Astrocyte (in vitro differentiated cells and primary cell): Measurements from ENCODE around the gene MPV17L2.

Experiments
- EZH2 ChIP-seq: IDR thresholded peaks from 2 replicates; pipeline ENCODE4 v1.6.1; 2012; ENCODE audit warnings: mild to moderate bottlenecking, low read length, inconsistent platforms; ENCODE audit not compliant: insufficient read depth
- TF ChIP-seq, protein P1 (sequence below): IDR thresholded peaks from 2 replicates; pipeline ENCODE4 v1.5.1; 2011; ENCODE audit warnings: low read depth, mild to moderate bottlenecking, inconsistent platforms, low read length, moderate library complexity; ENCODE audit not compliant: insufficient read depth

- TF ChIP-seq, protein P1, sequence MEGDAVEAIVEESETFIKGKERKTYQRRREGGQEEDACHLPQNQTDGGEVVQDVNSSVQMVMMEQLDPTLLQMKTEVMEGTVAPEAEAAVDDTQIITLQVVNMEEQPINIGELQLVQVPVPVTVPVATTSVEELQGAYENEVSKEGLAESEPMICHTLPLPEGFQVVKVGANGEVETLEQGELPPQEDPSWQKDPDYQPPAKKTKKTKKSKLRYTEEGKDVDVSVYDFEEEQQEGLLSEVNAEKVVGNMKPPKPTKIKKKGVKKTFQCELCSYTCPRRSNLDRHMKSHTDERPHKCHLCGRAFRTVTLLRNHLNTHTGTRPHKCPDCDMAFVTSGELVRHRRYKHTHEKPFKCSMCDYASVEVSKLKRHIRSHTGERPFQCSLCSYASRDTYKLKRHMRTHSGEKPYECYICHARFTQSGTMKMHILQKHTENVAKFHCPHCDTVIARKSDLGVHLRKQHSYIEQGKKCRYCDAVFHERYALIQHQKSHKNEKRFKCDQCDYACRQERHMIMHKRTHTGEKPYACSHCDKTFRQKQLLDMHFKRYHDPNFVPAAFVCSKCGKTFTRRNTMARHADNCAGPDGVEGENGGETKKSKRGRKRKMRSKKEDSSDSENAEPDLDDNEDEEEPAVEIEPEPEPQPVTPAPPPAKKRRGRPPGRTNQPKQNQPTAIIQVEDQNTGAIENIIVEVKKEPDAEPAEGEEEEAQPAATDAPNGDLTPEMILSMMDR: no peak
- TF ChIP-seq EZH2: no peak
These were observed 31.0 kb downstream of the MPV17L2 start for GRCh38 chr19:18223860-18224524.
